Measurements from ENCODE around the gene FBXO38.

Gene FBXO38

GRCh38 chr5:148395031-148395430 lies 11.3 kb downstream of the FBXO38 start:
- Mint-ChIP-seq H3K36me3 (peaks cover 29 to 36% of the 10 kb centered on the region in 2 donors), H3K9me3 (no peaks in the 10 kb centered on the region), H3K27ac (no peak overlapping the region), H3K4me1 (peaks cover 35 to 56% of the 10 kb centered on the region in 2 donors), H3K4me3 (no peak overlapping the region), H3K27me3 (no peaks in the 10 kb centered on the region)
- DNase-seq = no peak
- ATAC-seq (replicated peaks) = no peak

- peaks cover 23 to 61% of the 10 kb centered on the region in 2 donors for H3K4me1 Mint-ChIP-seq
- DNase-seq (no peak), ATAC-seq (replicated peaks) (no peak)
- H3K36me3 Mint-ChIP-seq = peaks cover 31 to 43% of the 10 kb centered on the region in 2 donors
- H3K9me3 Mint-ChIP-seq = peaks cover 0 to 3% of the 10 kb centered on the region in 2 donors
- H3K4me3 Mint-ChIP-seq = no peak overlapping the region
- peak overlapping the region; percentile 75 for H3K27ac Mint-ChIP-seq
- no peaks in the 10 kb centered on the region for H3K27me3 Mint-ChIP-seq
Observed at GRCh38 chr5:148397968-148398595, 14.3 kb downstream of the FBXO38 start.

- Mint-ChIP-seq H3K9me3 (peaks cover 0 to 3% of the 10 kb centered on the region in 2 donors), H3K4me1 (peaks cover 21 to 59% of the 10 kb centered on the region in 2 donors), H3K36me3 (peaks cover 27 to 44% of the 10 kb centered on the region in 2 donors), H3K27me3 (no peaks in the 10 kb centered on the region), H3K4me3 (no peak overlapping the region), H3K27ac (no peak overlapping the region)
- DNase-seq = no peak
- ATAC-seq (replicated peaks) = no peak
Observed at GRCh38 chr5:148398698-148399121, 15.0 kb downstream of the FBXO38 start.

- peaks cover 27 to 75% of the 10 kb centered on the region in 2 donors for H3K4me1 Mint-ChIP-seq
- DNase-seq = no peak
Observed at GRCh38 chr5:148401604-148402003, 17.8 kb downstream of the FBXO38 start.

GRCh38 chr5:148403344-148403743 lies 19.6 kb downstream of the FBXO38 start:
- ATAC-seq (replicated peaks) (peak; percentile 98 to 99), DNase-seq (no peak)
- Mint-ChIP-seq H3K27ac (peak overlapping the region; percentile 10), H3K4me1 (peaks cover 23 to 65% of the 10 kb centered on the region in 2 donors), H3K36me3 (peaks cover 34 to 55% of the 10 kb centered on the region in 2 donors), H3K4me3 (peak overlapping the region in 1 of 2 donors; percentile 0), H3K27me3 (no peaks in the 10 kb centered on the region), H3K9me3 (peaks cover 0 to 3% of the 10 kb centered on the region in 2 donors)

More at GRCh38 chr5:148401604-148402003, 17.8 kb downstream of the FBXO38 start:
- no peak for ATAC-seq (replicated peaks)
- peaks cover 37 to 56% of the 10 kb centered on the region in 2 donors for H3K36me3 Mint-ChIP-seq
- H3K4me3 Mint-ChIP-seq = peak overlapping the region in 1 of 2 donors; percentile 25
- peak overlapping the region; percentile 37 for H3K27ac Mint-ChIP-seq
- peaks cover 0 to 3% of the 10 kb centered on the region in 2 donors for H3K9me3 Mint-ChIP-seq
- no peaks in the 10 kb centered on the region for H3K27me3 Mint-ChIP-seq

GRCh38 chr5:148406406-148406805 lies 22.6 kb downstream of the FBXO38 start:
- no peak for ATAC-seq (replicated peaks)
- Mint-ChIP-seq H3K4me3 (no peak overlapping the region), H3K27ac (no peak overlapping the region), H3K4me1 (peaks cover 13 to 35% of the 10 kb centered on the region in 2 donors), H3K36me3 (peaks cover 42 to 59% of the 10 kb centered on the region in 2 donors), H3K27me3 (no peaks in the 10 kb centered on the region), H3K9me3 (peaks cover 0 to 3% of the 10 kb centered on the region in 2 donors)
- DNase-seq = no peak

- Mint-ChIP-seq H3K9me3 (no peaks in the 10 kb centered on the region), H3K4me1 (peaks cover 11 to 22% of the 10 kb centered on the region in 2 donors), H3K27me3 (no peaks in the 10 kb centered on the region), H3K36me3 (peaks cover 45 to 57% of the 10 kb centered on the region in 2 donors), H3K27ac (no peak overlapping the region), H3K4me3 (no peak overlapping the region)
- DNase-seq (no peak), ATAC-seq (replicated peaks) (no peak)
Observed at GRCh38 chr5:148408092-148408491, 24.3 kb downstream of the FBXO38 start.

GRCh38 chr5:148412124-148412523 lies 28.4 kb downstream of the FBXO38 start:
- H3K27me3 Mint-ChIP-seq = no peaks in the 10 kb centered on the region
- H3K27ac Mint-ChIP-seq = no peak overlapping the region
- no peak overlapping the region for H3K4me3 Mint-ChIP-seq
- no peak for ATAC-seq (replicated peaks)
- H3K9me3 Mint-ChIP-seq = no peaks in the 10 kb centered on the region
- H3K4me1 Mint-ChIP-seq = peaks cover 0 to 5% of the 10 kb centered on the region in 2 donors
- peaks cover 42 to 47% of the 10 kb centered on the region in 2 donors for H3K36me3 Mint-ChIP-seq
- no peak for DNase-seq

- Mint-ChIP-seq H3K4me3 (no peak overlapping the region), H3K27me3 (no peaks in the 10 kb centered on the region), H3K9me3 (no peaks in the 10 kb centered on the region), H3K27ac (no peak overlapping the region), H3K4me1 (peaks cover 0 to 5% of the 10 kb centered on the region in 2 donors), H3K36me3 (peaks cover 48 to 53% of the 10 kb centered on the region in 2 donors)
- DNase-seq = no peak
- ATAC-seq (replicated peaks) = no peak
Observed at GRCh38 chr5:148414833-148415232, 31.1 kb downstream of the FBXO38 start.

GRCh38 chr5:148416416-148416815 lies 32.7 kb downstream of the FBXO38 start:
- H3K9me3 Mint-ChIP-seq = no peaks in the 10 kb centered on the region
- H3K4me1 Mint-ChIP-seq = peaks cover 0 to 5% of the 10 kb centered on the region in 2 donors
- no peak for ATAC-seq (replicated peaks)
- no peaks in the 10 kb centered on the region for H3K27me3 Mint-ChIP-seq
- H3K27ac Mint-ChIP-seq = no peak overlapping the region
- no peak for DNase-seq
- H3K4me3 Mint-ChIP-seq = no peak overlapping the region
- H3K36me3 Mint-ChIP-seq = peaks cover 34 to 44% of the 10 kb centered on the region in 2 donors

GRCh38 chr5:148416921-148417320 lies 33.2 kb downstream of the FBXO38 start:
- H3K27me3 Mint-ChIP-seq = no peaks in the 10 kb centered on the region
- no peak overlapping the region for H3K4me3 Mint-ChIP-seq
- H3K27ac Mint-ChIP-seq = peak overlapping the region; percentile 52
- peaks cover 0 to 5% of the 10 kb centered on the region in 2 donors for H3K4me1 Mint-ChIP-seq
- ATAC-seq (replicated peaks) = no peak
- no peaks in the 10 kb centered on the region for H3K9me3 Mint-ChIP-seq
- no peak for DNase-seq
- H3K36me3 Mint-ChIP-seq = peaks cover 38 to 47% of the 10 kb centered on the region in 2 donors

- Mint-ChIP-seq H3K4me1 (peaks cover 0 to 5% of the 10 kb centered on the region in 2 donors), H3K27ac (no peak overlapping the region), H3K4me3 (no peak overlapping the region), H3K36me3 (peaks cover 37 to 38% of the 10 kb centered on the region in 2 donors), H3K9me3 (no peaks in the 10 kb centered on the region), H3K27me3 (no peaks in the 10 kb centered on the region)
- ATAC-seq (replicated peaks) = no peak
- no peak for DNase-seq
Observed at GRCh38 chr5:148418511-148418910, 34.8 kb downstream of the FBXO38 start.

- no peak overlapping the region for H3K4me3 Mint-ChIP-seq
- H3K36me3 Mint-ChIP-seq = peaks cover 41 to 47% of the 10 kb centered on the region in 2 donors
- H3K27ac Mint-ChIP-seq = peak overlapping the region; percentile 21
- DNase-seq (no peak), ATAC-seq (replicated peaks) (no peak)
- H3K9me3 Mint-ChIP-seq = no peaks in the 10 kb centered on the region
- H3K27me3 Mint-ChIP-seq = no peaks in the 10 kb centered on the region
- no peaks in the 10 kb centered on the region for H3K4me1 Mint-ChIP-seq
Observed at GRCh38 chr5:148421661-148422060, 37.9 kb downstream of the FBXO38 start.

GRCh38 chr5:148425808-148426207 lies 42.0 kb downstream of the FBXO38 start:
- Mint-ChIP-seq H3K36me3 (peaks cover 36 to 57% of the 10 kb centered on the region in 2 donors), H3K4me3 (no peak overlapping the region), H3K4me1 (peaks cover 0 to 6% of the 10 kb centered on the region in 2 donors), H3K27ac (no peak overlapping the region), H3K27me3 (no peaks in the 10 kb centered on the region), H3K9me3 (no peaks in the 10 kb centered on the region)
- DNase-seq (no peak), ATAC-seq (replicated peaks) (no peak)

- DNase-seq (no peak), ATAC-seq (replicated peaks) (no peak)
- no peaks in the 10 kb centered on the region for H3K27me3 Mint-ChIP-seq
- peaks cover 33 to 64% of the 10 kb centered on the region in 2 donors for H3K36me3 Mint-ChIP-seq
- H3K27ac Mint-ChIP-seq = no peak overlapping the region
- no peaks in the 10 kb centered on the region for H3K9me3 Mint-ChIP-seq
- peaks cover 0 to 6% of the 10 kb centered on the region in 2 donors for H3K4me1 Mint-ChIP-seq
- H3K4me3 Mint-ChIP-seq = no peak overlapping the region
Observed at GRCh38 chr5:148426514-148426913, 42.8 kb downstream of the FBXO38 start.

Measured in stimulated activated naive B cell treated with anti-CD40 and anti-IgM and Interleukin-4, amounts not matched to agents 10 μg/mL and 1 μg/mL and 100 μg/mL, for 72 hours (primary cell).